Stimulated activated CD4-positive, alpha-beta T cell treated with anti-CD3 and anti-CD28 coated beads, TNF-alpha, amount 100 ng/mL, for 4 hours (primary cell): ENCODE data around the gene SP140L.
A peak's percentile ranks its signal among the peaks of the same experiment; 100 is the strongest.
"Not testable (repeated sequence)": the region's sequence is repeated elsewhere in the genome, so short reads cannot be mapped to it uniquely, and the experiment has no call there.

ENCODE experiments used
- DNase-seq, 3 experiments: peaks; one replicate each; pipeline ENCODE4 v3.0.0-alpha.2; 2020; ENCODE audit warnings: low read depth in 3 of 3

Gene SP140L

GRCh38 chr2:230418341-230419016 lies 91.5 kb downstream of the SP140L start:
- no peak for DNase-seq

GRCh38 chr2:230419181-230419580 lies 92.2 kb downstream of the SP140L start:
- no peak for DNase-seq

GRCh38 chr2:230422149-230422548 lies 95.2 kb downstream of the SP140L start:
- no peak for DNase-seq

GRCh38 chr2:230423851-230424458 lies 97.0 kb downstream of the SP140L start:
- DNase-seq = no peak

GRCh38 chr2:230425377-230425776 lies 98.4 kb downstream of the SP140L start:
- DNase-seq = no peak

- DNase-seq = no peak
Observed at GRCh38 chr2:230429513-230429912, 102.5 kb downstream of the SP140L start.

- DNase-seq = no peak
Observed at GRCh38 chr2:230430957-230431910, 104.2 kb downstream of the SP140L start.

- no peak for DNase-seq
Observed at GRCh38 chr2:230434677-230435324, 107.8 kb downstream of the SP140L start.

- no peak for DNase-seq
Observed at GRCh38 chr2:230435431-230435830, 108.4 kb downstream of the SP140L start.

- not testable (repeated sequence) for DNase-seq
Observed at GRCh38 chr2:230439121-230439520, 112.1 kb downstream of the SP140L start.

GRCh38 chr2:230439590-230439989 lies 112.6 kb downstream of the SP140L start:
- DNase-seq = no peak

- DNase-seq = peak in 1 of 3 experiments; percentile 28
Observed at GRCh38 chr2:230441227-230441897, 114.4 kb downstream of the SP140L start.

- DNase-seq = no peak
Observed at GRCh38 chr2:230443541-230443940, 116.5 kb downstream of the SP140L start.

GRCh38 chr2:230444832-230445231 lies 117.8 kb downstream of the SP140L start:
- DNase-seq = no peak

GRCh38 chr2:230447036-230447435 lies 120.0 kb downstream of the SP140L start:
- DNase-seq = no peak

- DNase-seq = no peak
Observed at GRCh38 chr2:230447455-230448451, 120.8 kb downstream of the SP140L start.

- DNase-seq = no peak
Observed at GRCh38 chr2:230449901-230450467, 123.0 kb downstream of the SP140L start.

GRCh38 chr2:230453006-230453405 lies 126.0 kb downstream of the SP140L start:
- no peak for DNase-seq
